Measurements from ENCODE around the gene SLC38A6.

Gene SLC38A6

GRCh38 chr14:60998617-60999016, 17.6 kb downstream of the SLC38A6 start:
- TF ChIP-seq ESRRG (CRISPR knock-in tag; IDR thresholded peaks at IDR 0.05) (no peak), CREB5 (CRISPR knock-in tag; IDR thresholded peaks at IDR 0.05; ENCODE audit: low read depth) (no peak), BACH2 (CRISPR knock-in tag; IDR thresholded peaks at IDR 0.05; ENCODE audit: borderline replicate concordance) (no peak), SNAI2 (CRISPR knock-in tag; IDR thresholded peaks at IDR 0.05) (no peak), CSDC2 (CRISPR knock-in tag; IDR thresholded peaks at IDR 0.05) (no peak), ZNF565 (CRISPR knock-in tag; conservative IDR thresholded peaks at IDR 0.05; ENCODE audit: low read depth) (no peak), ZC3H10 (CRISPR knock-in tag; IDR thresholded peaks at IDR 0.05) (no peak), ZFP3 (CRISPR knock-in tag; IDR thresholded peaks at IDR 0.05) (no peak), PPARA (CRISPR knock-in tag; IDR thresholded peaks at IDR 0.05; ENCODE audit: borderline replicate concordance) (no peak), OSR1 (CRISPR knock-in tag; IDR thresholded peaks at IDR 0.05) (no peak), ZFP30 (CRISPR knock-in tag; IDR thresholded peaks at IDR 0.05) (no peak), TCF4 (CRISPR knock-in tag; IDR thresholded peaks at IDR 0.05; ENCODE audit: borderline replicate concordance) (no peak), ISL1 (CRISPR knock-in tag; IDR thresholded peaks at IDR 0.05) (no peak), ARNTL (CRISPR knock-in tag; IDR thresholded peaks at IDR 0.05; ENCODE audit: borderline replicate concordance, low read depth) (no peak)
- TF ChIP-seq, protein P1, sequence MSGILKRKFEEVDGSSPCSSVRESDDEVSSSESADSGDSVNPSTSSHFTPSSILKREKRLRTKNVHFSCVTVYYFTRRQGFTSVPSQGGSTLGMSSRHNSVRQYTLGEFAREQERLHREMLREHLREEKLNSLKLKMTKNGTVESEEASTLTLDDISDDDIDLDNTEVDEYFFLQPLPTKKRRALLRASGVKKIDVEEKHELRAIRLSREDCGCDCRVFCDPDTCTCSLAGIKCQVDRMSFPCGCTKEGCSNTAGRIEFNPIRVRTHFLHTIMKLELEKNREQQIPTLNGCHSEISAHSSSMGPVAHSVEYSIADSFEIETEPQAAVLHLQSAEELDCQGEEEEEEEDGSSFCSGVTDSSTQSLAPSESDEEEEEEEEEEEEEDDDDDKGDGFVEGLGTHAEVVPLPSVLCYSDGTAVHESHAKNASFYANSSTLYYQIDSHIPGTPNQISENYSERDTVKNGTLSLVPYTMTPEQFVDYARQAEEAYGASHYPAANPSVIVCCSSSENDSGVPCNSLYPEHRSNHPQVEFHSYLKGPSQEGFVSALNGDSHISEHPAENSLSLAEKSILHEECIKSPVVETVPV (CRISPR knock-in tag; IDR thresholded peaks at IDR 0.05): no peak
- TF ChIP-seq, protein P2, sequence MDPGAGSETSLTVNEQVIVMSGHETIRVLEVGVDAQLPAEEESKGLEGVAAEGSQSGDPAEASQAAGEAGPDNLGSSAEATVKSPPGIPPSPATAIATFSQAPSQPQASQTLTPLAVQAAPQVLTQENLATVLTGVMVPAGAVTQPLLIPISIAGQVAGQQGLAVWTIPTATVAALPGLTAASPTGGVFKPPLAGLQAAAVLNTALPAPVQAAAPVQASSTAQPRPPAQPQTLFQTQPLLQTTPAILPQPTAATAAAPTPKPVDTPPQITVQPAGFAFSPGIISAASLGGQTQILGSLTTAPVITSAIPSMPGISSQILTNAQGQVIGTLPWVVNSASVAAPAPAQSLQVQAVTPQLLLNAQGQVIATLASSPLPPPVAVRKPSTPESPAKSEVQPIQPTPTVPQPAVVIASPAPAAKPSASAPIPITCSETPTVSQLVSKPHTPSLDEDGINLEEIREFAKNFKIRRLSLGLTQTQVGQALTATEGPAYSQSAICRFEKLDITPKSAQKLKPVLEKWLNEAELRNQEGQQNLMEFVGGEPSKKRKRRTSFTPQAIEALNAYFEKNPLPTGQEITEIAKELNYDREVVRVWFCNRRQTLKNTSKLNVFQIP (CRISPR knock-in tag; IDR thresholded peaks at IDR 0.05; ENCODE audit: borderline replicate concordance, low read depth): no peak
- TF ChIP-seq, protein P3, sequence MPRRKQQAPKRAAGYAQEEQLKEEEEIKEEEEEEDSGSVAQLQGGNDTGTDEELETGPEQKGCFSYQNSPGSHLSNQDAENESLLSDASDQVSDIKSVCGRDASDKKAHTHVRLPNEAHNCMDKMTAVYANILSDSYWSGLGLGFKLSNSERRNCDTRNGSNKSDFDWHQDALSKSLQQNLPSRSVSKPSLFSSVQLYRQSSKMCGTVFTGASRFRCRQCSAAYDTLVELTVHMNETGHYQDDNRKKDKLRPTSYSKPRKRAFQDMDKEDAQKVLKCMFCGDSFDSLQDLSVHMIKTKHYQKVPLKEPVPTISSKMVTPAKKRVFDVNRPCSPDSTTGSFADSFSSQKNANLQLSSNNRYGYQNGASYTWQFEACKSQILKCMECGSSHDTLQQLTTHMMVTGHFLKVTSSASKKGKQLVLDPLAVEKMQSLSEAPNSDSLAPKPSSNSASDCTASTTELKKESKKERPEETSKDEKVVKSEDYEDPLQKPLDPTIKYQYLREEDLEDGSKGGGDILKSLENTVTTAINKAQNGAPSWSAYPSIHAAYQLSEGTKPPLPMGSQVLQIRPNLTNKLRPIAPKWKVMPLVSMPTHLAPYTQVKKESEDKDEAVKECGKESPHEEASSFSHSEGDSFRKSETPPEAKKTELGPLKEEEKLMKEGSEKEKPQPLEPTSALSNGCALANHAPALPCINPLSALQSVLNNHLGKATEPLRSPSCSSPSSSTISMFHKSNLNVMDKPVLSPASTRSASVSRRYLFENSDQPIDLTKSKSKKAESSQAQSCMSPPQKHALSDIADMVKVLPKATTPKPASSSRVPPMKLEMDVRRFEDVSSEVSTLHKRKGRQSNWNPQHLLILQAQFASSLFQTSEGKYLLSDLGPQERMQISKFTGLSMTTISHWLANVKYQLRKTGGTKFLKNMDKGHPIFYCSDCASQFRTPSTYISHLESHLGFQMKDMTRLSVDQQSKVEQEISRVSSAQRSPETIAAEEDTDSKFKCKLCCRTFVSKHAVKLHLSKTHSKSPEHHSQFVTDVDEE (CRISPR knock-in tag; IDR thresholded peaks at IDR 0.05): no peak

GRCh38 chr14:60999536-60999935, 18.5 kb downstream of the SLC38A6 start:
- TF ChIP-seq ISL1 (CRISPR knock-in tag; IDR thresholded peaks at IDR 0.05) (no peak), CREB5 (CRISPR knock-in tag; IDR thresholded peaks at IDR 0.05; ENCODE audit: low read depth) (no peak)
- ATAC-seq: no peak

More at GRCh38 chr14:60998617-60999016, 17.6 kb downstream of the SLC38A6 start:
- no peak for ATAC-seq

DNA sequence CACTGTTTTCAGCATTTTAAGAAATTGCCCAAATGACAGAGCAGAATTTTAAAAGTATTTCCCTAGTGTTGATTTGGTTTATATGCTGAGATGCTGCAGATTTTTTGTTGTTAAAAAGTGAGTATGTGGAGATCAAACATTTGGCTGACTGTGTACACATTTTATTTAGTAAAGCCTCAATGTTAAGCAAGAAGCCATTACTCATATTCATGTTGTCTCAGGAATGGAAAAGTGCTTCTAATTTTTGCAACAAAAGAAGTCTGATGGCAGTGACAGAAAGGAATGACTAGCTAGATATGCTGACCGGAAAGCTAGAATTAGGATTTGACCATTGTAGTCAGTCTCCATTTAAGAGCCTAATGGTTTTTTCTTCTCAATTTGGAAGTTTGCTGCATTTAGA, 22.5 kb downstream of the SLC38A6 start:
- TF ChIP-seq TOX (CRISPR knock-in tag; IDR thresholded peaks at IDR 0.05; ENCODE audit: borderline replicate concordance) (no peak), ZNF8 (CRISPR knock-in tag; IDR thresholded peaks at IDR 0.05) (no peak), SNAI2 (CRISPR knock-in tag; IDR thresholded peaks at IDR 0.05) (no peak), BACH2 (CRISPR knock-in tag; IDR thresholded peaks at IDR 0.05; ENCODE audit: borderline replicate concordance) (no peak), ISL1 (CRISPR knock-in tag; IDR thresholded peaks at IDR 0.05) (no peak), CREB5 (CRISPR knock-in tag; IDR thresholded peaks at IDR 0.05; ENCODE audit: low read depth) (no peak), TCF4 (CRISPR knock-in tag; IDR thresholded peaks at IDR 0.05; ENCODE audit: borderline replicate concordance) (no peak), ARNTL (CRISPR knock-in tag; IDR thresholded peaks at IDR 0.05; ENCODE audit: borderline replicate concordance, low read depth) (no peak), ZFP30 (CRISPR knock-in tag; IDR thresholded peaks at IDR 0.05) (no peak), OSR1 (CRISPR knock-in tag; IDR thresholded peaks at IDR 0.05) (no peak), ZNF565 (CRISPR knock-in tag; conservative IDR thresholded peaks at IDR 0.05; ENCODE audit: low read depth) (no peak), ZFP3 (CRISPR knock-in tag; IDR thresholded peaks at IDR 0.05) (no peak)
- TF ChIP-seq, protein P3 (CRISPR knock-in tag; IDR thresholded peaks at IDR 0.05): no peak
- TF ChIP-seq, protein P2 (CRISPR knock-in tag; IDR thresholded peaks at IDR 0.05; ENCODE audit: borderline replicate concordance, low read depth): no peak
- no peak for ATAC-seq

Data from SK-N-SH treated with all-trans-retinoic acid at 6 μM for 48 hours (cell line).